Measurements from ENCODE around the gene GPR75. TPM values are rescaled to one million over a fixed set of nuclear protein-coding genes. Genes with fewer than 3 reads are reported as not detected.

GPR75 gene
- total RNA-seq, 4 donors from 2014 or later, result 2.5 to 7.4 (median 4.4) TPM

DNA sequence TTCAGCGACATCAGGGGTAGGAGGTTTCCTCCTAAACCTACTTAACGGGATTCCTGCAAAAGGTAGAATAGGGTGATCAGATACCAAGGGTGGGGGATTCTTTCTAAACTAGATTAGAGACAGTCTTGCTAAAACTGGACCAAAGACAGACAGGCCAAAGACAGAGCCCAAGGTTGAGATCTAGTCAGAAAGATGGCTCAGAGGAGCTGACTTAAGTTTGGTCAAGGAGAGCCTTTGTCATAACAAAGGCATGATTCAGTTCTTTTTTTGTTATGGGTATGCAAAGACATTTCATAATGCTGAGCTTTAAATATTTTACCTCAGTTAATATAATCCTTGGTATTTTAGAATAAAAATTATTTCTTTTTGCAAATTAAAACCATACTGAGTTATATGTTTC, 17.8 kb upstream of the GPR75 start:
- Histone ChIP-seq H3K4me1 (no peaks in the 10 kb centered on the region), H3K27me3 (no peaks in the 10 kb centered on the region), H3K4me3 (no peak overlapping the region), H3K36me3 (peaks cover 0 to 38% (median 15%) of the 10 kb centered on the region in 4 donors), H3K9me3 (no peaks in the 10 kb centered on the region), H3K27ac (no peak overlapping the region)
- intact Hi-C loops (cut with DNase I; ENCODE audit: low total_unique reads), result no loop called here
- in situ Hi-C loops (cut with MboI; ENCODE audit: low pct_ligation_motif_present in 1 of 4, low pct_unique_long_range_greater_than_20kb in 1 of 4, low sequenced_read_pairs in 3 of 4), result no loop called here
- no peak for TF ChIP-seq POLR2A (IDR thresholded peaks at IDR 0.05)
- TF ChIP-seq POLR2AphosphoS5 (IDR thresholded peaks at IDR 0.05), result no peak
- TF ChIP-seq CTCF (IDR thresholded peaks at IDR 0.05), result no peak
- no peak for TF ChIP-seq EP300 (IDR thresholded peaks at IDR 0.05; ENCODE audit: low read depth)
- no peak for DNase-seq
- 97 to 100% methylated on average over 2 of the region's 2 CpGs for WGBS, 2 donors (ENCODE audit: low coverage in 1 of 2)

DNA sequence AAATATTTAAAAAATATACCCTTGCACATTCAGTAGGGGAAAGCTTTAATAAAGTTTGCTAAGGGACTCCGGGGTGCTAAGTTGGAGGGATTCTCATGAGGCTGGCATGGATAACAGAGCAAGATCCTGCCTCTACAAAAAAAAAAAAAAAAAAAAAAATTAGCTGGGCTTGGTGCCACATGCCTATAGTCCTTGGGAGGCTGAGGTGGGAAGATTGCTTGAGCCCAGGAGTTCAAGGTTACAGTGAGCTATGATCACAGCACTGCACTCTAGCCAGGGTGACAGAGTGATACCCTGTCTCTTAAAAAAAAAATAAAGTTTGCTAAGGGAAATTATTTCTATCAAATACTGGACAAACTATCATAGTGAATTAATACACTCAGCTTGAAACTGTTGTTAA, 17.3 kb upstream of the GPR75 start:
- Histone ChIP-seq H3K4me3 (no peak overlapping the region), H3K9me3 (no peaks in the 10 kb centered on the region), H3K36me3 (peaks cover 0 to 41% (median 15%) of the 10 kb centered on the region in 4 donors), H3K27ac (no peak overlapping the region), H3K4me1 (no peaks in the 10 kb centered on the region), H3K27me3 (no peaks in the 10 kb centered on the region)
- TF ChIP-seq CTCF (IDR thresholded peaks at IDR 0.05), result no peak
- TF ChIP-seq POLR2AphosphoS5 (IDR thresholded peaks at IDR 0.05), result no peak
- TF ChIP-seq EP300 (IDR thresholded peaks at IDR 0.05; ENCODE audit: low read depth), result no peak
- TF ChIP-seq POLR2A (IDR thresholded peaks at IDR 0.05), result no peak
- no peak for DNase-seq
- in situ Hi-C loops (cut with MboI; ENCODE audit: low pct_ligation_motif_present in 1 of 4, low pct_unique_long_range_greater_than_20kb in 1 of 4, low sequenced_read_pairs in 3 of 4) (no loop called here), intact Hi-C loops (cut with DNase I; ENCODE audit: low total_unique reads) (no loop called here)
- 0 to 60% methylated on average over 1 of the region's 1 CpG for WGBS, 2 donors (ENCODE audit: low coverage in 1 of 2)

DNA sequence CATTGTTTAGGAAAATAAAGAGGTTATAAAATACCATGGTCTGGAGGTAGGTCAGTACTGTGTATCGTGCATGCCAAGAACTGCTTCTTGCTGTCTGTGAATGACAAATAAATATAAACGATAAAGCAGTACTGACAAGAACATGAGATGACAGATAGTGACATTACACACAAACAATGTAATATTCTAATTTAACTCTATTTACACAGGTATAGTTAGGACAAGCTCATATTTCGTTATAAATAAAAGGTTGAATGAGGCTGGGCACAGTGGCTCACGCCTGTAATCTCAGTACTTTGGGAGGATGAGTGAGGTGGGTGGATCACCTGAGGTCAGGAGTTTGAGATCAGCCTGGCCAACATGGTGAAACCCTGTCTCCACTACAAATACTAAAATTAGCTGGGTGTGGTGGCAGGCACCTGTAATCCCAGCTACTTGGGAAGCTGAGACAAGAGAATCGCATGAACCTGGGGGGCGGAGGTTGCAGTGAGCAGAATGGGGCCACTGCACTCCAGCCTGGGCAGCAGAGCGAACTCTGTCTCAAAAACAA, 14.7 kb upstream of the GPR75 start:
- Histone ChIP-seq H3K4me1 (no peaks in the 10 kb centered on the region), H3K36me3 (peaks cover 0 to 36% (median 17%) of the 10 kb centered on the region in 4 donors), H3K27ac (no peak overlapping the region), H3K9me3 (no peaks in the 10 kb centered on the region), H3K27me3 (no peaks in the 10 kb centered on the region), H3K4me3 (no peak overlapping the region)
- no peak for DNase-seq
- WGBS, 2 donors (ENCODE audit: low coverage in 1 of 2), result 97 to 98% methylated on average over 7 of the region's 7 CpGs
- TF ChIP-seq EP300 (IDR thresholded peaks at IDR 0.05; ENCODE audit: low read depth) (no peak), POLR2A (IDR thresholded peaks at IDR 0.05) (no peak), POLR2AphosphoS5 (IDR thresholded peaks at IDR 0.05) (no peak), CTCF (IDR thresholded peaks at IDR 0.05) (no peak)
- in situ Hi-C loops (cut with MboI; ENCODE audit: low pct_ligation_motif_present in 1 of 4, low pct_unique_long_range_greater_than_20kb in 1 of 4, low sequenced_read_pairs in 3 of 4), result no loop called here
- intact Hi-C loops (cut with DNase I; ENCODE audit: low total_unique reads), result no loop called here

DNA sequence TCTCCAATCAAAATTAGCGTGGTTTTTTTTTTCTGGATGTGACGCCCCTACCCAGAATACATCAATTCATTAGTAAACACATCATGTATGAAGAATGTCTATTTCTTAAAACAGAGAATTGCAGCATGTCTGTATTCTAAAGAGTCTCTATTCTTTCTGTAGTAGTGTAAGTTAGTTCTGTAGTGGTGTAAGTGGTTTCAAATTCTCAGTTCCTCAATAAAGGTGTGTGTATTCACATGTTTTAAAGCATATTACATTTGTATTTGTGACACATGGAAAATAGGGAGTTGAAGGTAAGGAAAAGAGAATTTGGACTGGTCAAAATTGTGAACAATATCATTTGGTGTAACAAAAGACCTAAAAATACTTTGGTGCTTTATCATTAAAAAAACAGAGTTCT, 8.0 kb upstream of the GPR75 start:
- Histone ChIP-seq H3K4me1 (no peaks in the 10 kb centered on the region), H3K36me3 (peaks cover 0 to 37% (median 10%) of the 10 kb centered on the region in 4 donors), H3K9me3 (no peaks in the 10 kb centered on the region), H3K4me3 (no peak overlapping the region), H3K27ac (no peak overlapping the region), H3K27me3 (no peaks in the 10 kb centered on the region)
- intact Hi-C loops (cut with DNase I; ENCODE audit: low total_unique reads), result no loop called here
- in situ Hi-C loops (cut with MboI; ENCODE audit: low pct_ligation_motif_present in 1 of 4, low pct_unique_long_range_greater_than_20kb in 1 of 4, low sequenced_read_pairs in 3 of 4), result no loop called here
- WGBS, 2 donors (ENCODE audit: low coverage in 1 of 2), result 96 to 100% methylated on average over 2 of the region's 2 CpGs
- no peak for TF ChIP-seq CTCF (IDR thresholded peaks at IDR 0.05)
- TF ChIP-seq EP300 (IDR thresholded peaks at IDR 0.05; ENCODE audit: low read depth), result no peak
- TF ChIP-seq POLR2A (IDR thresholded peaks at IDR 0.05), result no peak
- no peak for TF ChIP-seq POLR2AphosphoS5 (IDR thresholded peaks at IDR 0.05)
- DNase-seq, result no peak

Data from transverse colon (tissue), 4 donors.